Stimulated activated CD4-positive, alpha-beta T cell treated with anti-CD3 and anti-CD28 coated beads, Interleukin-15, amount 100 ng/mL, for 1 hour (primary cell): ENCODE measurements around the gene MRPL18.
A peak's percentile ranks its signal among the peaks of the same experiment; 100 is the strongest.
"Not testable (repeated sequence)": the region's sequence is repeated elsewhere in the genome, so short reads cannot be mapped to it uniquely, and the experiment has no call there.

ENCODE experiments used
- DNase-seq, 2 donors: peaks; one replicate each; pipeline ENCODE4 v3.0.0-alpha.2; 2020; ENCODE audit warnings: low read depth in 1 of 2, low spot score in 1 of 2

MRPL18 gene

DNA sequence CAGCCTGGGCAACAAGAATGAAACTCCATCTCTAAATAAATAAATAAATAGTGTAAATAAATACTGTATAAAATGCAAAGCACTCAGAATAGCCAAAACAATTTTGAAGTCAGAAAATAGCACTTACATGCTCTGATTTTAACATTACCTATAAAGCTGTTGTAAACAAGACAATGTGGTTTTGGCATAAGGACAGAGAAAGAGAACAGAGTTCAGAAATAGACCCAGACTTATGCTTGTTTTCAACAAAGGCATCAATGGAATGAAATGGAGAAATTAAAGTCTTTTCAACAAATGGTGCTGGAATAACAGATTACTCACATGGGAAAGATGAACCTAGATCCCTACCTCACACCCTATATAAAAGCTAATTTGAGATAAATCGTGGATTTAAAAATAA lies 18.1 kb upstream of the MRPL18 start:
- DNase-seq: no peak

DNA sequence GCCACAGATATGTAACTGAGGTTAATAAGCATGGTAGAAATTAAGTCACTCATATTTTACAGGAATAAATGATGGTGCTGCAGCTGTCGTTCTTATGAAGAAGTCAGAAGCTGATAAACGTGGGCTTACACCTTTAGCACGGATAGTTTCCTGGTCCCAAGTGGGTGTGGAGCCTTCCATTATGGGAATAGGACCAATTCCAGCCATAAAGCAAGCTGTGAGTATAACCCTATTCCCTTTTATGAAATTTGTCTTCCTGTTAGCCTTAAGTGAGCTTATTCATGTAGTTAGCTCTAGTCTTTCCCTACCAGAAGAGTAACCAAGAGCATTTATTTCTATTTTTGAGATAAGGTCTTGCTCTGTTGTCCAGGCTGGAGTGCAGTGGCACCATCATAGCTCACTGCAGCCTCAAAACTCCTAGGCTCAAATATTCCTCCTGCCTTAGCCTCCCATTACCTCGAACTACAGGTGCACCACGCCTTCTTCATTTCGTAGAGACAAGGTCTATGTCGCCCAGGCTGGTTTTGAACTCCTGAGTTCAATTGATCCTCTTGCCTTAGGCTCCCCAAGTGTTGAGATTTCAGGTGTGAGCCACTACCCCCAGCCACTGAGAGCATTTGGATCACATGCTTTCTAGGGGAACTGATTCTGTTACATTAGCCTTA lies 12.9 kb upstream of the MRPL18 start:
- DNase-seq: no peak

DNA sequence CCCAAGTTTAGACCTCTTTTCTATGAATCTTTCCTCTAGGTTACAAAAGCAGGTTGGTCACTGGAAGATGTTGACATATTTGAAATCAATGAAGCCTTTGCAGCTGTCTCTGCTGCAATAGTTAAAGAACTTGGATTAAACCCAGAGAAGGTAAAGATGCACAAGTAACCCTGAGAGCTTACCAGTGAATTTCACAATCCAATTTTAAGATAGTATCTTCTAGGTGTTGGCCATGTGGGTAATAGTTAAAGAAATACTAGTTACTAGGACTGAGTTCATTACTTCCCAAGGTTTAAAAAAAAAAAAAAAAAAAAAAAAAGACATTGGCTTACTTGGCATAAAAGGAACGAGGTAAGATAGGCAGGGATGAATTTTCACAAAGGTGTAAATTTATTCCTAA lies 12.1 kb upstream of the MRPL18 start:
- no peak for DNase-seq

GRCh38 chr6:159778542-159779103 lies 11.6 kb upstream of the MRPL18 start:
- no peak for DNase-seq

DNA sequence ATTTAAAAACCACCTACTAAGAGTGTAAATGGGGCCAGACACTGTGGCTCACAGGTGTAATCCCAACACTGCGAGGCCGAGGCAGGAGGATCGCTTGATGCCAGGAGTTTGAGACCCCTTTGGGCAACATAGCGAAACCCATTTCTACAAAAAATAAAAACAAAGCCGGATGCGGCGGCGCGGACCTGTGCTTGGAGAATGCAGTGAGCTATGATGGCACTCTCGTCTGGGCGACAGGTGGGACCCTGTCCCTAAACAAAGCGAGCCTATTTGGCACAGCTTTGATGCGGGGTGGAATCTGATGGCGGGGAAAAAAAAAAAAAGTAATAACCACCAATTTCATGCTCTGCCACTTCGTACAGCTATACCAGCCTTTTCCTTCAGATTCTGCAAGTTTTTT lies 2.0 kb upstream of the MRPL18 start:
- DNase-seq: no peak

DNA sequence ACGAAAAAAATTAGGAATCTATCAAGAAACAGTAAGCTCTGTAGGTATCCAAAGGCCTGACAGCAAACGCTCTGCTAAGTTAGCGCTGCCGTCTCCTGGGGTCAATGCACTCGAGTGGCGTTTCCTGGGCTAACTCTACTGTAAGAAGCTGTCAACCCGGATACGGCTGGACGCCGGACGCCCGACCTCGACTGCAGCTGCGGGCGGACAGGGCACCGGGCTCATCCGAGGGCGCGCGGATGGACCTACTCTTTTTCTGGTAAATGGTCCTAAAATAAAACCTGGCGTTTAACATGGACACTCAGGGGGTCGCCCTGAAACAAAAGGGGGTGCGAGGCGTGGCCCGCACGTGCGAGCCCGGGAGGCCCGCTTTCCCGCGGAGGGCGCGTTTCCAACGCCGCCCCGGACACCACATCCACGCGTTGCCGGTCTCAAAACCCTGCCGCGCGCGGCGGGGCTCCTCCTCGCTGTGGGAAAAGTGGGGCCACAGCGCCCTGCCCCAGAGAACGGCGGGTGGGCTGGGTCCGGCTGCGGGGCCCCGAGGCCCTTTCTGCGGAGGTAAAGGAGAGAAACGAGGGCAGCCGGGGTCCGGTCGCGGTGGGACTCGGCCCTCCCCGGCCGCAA lies 1.4 kb upstream of the MRPL18 start:
- DNase-seq: no peak

- peak; percentile 96 to 97 for DNase-seq
Measured at GRCh38 chr6:159789377-159790148, 704 bp upstream of the MRPL18 start, which contains the start of gene TCP1. TCP1 (minus strand) TSS chr6:159789602; CDS start chr6:159789468, 134 bp downstream.

- DNase-seq: no peak
Measured at GRCh38 chr6:159790956-159791598, 810 bp downstream of the MRPL18 start.

- DNase-seq: not testable (repeated sequence)
Measured at GRCh38 chr6:159794976-159795375, 4.7 kb downstream of the MRPL18 start.

GRCh38 chr6:159797554-159797953 lies 7.3 kb downstream of the MRPL18 start:
- DNase-seq: no peak

DNA sequence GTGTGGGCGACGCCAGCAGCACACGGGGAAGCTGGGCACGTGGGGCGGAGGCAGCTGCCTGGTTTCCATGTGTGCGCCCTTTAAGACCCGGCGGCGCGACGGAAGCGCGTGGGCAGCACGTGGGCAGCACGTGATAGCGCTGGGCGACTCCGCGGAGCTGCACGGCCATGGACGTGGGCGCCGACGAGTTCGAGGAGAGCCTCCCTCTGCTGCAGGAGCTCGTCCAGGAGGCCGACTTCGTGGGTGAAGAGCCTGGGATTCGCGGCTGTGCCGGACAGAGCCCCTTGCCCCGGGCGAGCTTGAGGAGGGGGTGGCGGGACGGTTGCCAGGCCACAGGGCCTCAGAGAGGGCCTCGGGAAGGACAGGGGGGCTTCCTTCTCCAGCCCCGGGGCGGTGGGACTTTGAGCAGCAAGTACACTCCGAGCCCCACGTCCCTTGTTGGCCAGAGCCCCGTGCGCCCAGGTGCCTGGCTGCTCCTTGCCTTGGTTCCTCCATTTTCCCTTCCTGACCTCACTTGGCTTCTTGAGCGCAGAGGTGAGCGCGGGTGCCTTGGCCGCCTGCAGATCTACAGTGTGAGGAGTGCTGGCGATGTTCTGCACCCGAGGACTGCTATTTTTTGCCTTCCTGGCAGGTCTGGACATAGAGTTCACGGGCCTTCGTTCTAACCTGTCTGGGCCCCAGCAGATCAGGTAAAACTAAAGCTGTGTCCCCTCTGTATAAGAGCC lies 10.0 kb downstream of the MRPL18 start, which contains the start of gene PNLDC1:
Gene PNLDC1, plus strand, starts transcription at position 136 of the 725 bp plus-strand sequence. Its CDS starts 32 bp downstream, at position 168.
- no peak for DNase-seq

DNA sequence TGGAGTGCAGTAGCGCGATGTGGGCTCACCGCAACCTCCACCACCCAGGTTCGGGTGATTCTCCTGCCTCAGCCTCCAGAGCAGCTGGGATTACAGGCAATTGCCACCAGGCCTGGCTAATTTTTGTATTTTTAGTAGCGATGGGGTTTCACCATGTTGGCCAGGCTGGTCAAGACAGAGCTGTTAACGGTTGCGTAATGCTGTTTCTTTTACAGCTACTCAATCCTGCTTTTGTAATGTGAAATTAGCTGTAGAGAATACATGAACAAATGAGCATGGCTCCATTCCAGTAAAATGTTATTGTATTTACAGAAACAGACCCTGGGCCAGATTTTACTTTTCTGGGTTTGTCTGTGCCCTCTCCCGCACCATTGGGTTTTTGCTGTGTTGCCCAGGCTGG lies 11.7 kb downstream of the MRPL18 start:
- no peak for DNase-seq

GRCh38 chr6:159804504-159804903 lies 14.2 kb downstream of the MRPL18 start:
- DNase-seq: no peak

DNA sequence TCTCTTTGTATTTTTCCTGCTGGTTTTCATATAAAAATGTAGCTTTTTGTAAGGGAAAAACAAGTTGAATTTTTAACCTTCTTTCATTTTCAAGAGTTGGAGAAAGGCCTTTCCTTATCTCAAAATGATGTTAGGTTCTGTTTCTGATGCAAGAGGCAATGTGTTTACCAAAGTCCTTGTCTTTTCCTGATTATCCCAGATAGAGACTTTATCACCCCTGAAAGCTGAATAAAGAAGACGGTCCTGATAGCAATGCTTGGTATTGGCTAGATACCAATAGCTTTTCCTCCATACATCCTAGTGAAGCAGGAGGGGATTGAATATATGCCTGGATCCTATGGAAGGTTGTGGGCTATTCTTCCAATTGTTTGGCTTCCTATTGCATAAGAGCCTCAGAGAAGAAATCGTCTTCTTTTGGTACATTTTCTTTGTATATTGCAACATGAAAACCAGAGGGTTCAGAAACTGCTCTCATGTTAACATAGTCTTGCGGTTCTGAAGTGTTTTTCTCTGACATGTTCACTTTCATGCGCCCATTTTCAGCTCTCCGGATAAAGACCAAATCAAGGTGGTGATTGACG lies 15.3 kb downstream of the MRPL18 start:
- DNase-seq: no peak

- DNase-seq: no peak
Measured at GRCh38 chr6:159806021-159806458, 15.8 kb downstream of the MRPL18 start.

DNA sequence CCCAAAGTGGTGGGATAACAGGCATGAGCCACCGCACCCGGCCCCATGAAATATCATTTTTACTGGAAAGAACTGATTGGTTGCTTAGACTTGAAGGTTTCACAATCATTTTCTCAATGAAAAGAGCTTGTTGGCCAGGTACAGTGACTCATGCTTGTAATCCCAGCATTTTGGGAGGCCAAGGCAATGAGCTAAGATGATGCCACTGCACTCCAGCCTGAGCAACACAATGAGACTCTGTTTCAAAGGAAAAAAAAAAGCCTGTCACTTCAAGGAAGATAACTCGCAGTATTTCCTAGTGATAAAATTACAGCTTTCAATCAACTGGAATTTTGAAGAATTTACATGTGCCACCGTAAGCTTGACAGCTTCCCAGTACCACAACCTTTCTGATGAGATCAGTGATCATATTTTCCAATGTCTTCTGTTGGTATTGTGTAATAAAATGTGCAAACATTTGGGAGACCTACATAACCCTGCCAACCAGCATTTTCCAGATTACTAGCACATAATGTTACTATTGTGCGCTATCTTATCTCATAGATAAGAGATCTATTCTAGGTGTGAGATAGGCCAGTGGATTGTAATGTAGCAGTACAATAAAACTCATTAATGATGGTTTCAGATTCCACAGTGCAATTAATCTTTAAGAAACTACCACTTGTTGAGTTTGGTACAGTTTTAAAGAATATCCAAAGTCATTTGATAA lies 17.0 kb downstream of the MRPL18 start:
- DNase-seq: no peak

DNA sequence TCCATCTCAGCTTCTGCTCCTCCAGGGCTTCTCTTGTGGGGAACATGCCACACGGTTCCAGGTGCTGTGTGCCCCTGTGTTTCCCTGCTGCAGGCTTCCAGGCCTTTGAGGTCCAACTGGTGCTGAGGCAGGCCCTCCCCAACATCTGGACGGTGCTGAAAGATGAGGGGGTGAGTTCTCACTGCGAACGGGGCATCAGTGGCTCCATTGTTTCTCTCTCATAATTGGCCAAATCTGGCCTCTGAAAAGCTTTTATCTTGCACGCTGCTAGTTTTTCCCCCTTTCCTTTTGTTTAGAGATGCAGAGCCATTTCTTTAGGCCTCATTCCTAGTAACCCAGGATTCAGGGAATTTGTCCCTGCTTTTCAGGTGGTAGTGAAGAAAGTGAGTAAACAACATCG lies 18.4 kb downstream of the MRPL18 start:
- no peak for DNase-seq

- DNase-seq: no peak
Measured at GRCh38 chr6:159809149-159809548, 18.9 kb downstream of the MRPL18 start.

- DNase-seq: no peak
Measured at GRCh38 chr6:159813781-159814180, 23.5 kb downstream of the MRPL18 start.

- no peak for DNase-seq
Measured at GRCh38 chr6:159815410-159815809, 25.1 kb downstream of the MRPL18 start.
